Chondrocyte (in vitro differentiated cells): ENCODE measurements around the gene DNASE2. TPM values are rescaled to one million over a fixed set of nuclear protein-coding genes. Genes with fewer than 3 reads are reported as not detected.
A peak's percentile ranks its signal among the peaks of the same experiment; 100 is the strongest.
"Not testable (repeated sequence)": the region's sequence is repeated elsewhere in the genome, so short reads cannot be mapped to it uniquely, and the experiment has no call there.

Source experiments
- DNase-seq: peaks from one replicate; pipeline ENCODE4 v3.0.0; 2021; ENCODE audit warnings: mixed read lengths, low spot score
- H3K27ac Mint-ChIP-seq: one replicate; pipeline ENCODE4 v1.8.0; 2021; ENCODE audit warnings: mild to moderate bottlenecking, moderate library complexity, mixed read lengths; ENCODE audit not compliant: unreplicated experiment
- H3K27me3 Mint-ChIP-seq: 2 replicates; pipeline ENCODE4 v1.8.0; 2021; ENCODE audit warnings: low read depth, mixed read lengths
- H3K36me3 Mint-ChIP-seq: 2 replicates; pipeline ENCODE4 v1.8.0; 2021; ENCODE audit warnings: low read depth, mixed read lengths
- H3K4me1 Mint-ChIP-seq: 2 replicates; pipeline ENCODE4 v1.8.0; 2021; ENCODE audit warnings: low read depth, mild to moderate bottlenecking, mixed read lengths
- H3K4me3 Mint-ChIP-seq: one replicate; pipeline ENCODE4 v1.8.0; 2021; ENCODE audit warnings: mild to moderate bottlenecking, moderate library complexity, mixed read lengths; ENCODE audit not compliant: unreplicated experiment
- H3K9me3 Mint-ChIP-seq: 2 replicates; pipeline ENCODE4 v1.8.0; 2021; ENCODE audit warnings: low read depth, mixed read lengths
- total RNA-seq: library from RNA; stranded (reverse); gene quantifications from 3 replicates; pipeline ENCODE4 v1.2.1, GENCODE V29; 2021
- TF ChIP-seq, protein P1 (sequence below): fragments of 200-600 bp; sonication (generic); IDR thresholded peaks from 2 replicates; pipeline ENCODE4 v1.5.0; 2021; ENCODE audit warnings: antibody characterized with exemption, mild to moderate bottlenecking, moderate library complexity

DNASE2 gene
- total RNA-seq, 1 donor from 2014 or later, result 52.8 TPM

DNA sequence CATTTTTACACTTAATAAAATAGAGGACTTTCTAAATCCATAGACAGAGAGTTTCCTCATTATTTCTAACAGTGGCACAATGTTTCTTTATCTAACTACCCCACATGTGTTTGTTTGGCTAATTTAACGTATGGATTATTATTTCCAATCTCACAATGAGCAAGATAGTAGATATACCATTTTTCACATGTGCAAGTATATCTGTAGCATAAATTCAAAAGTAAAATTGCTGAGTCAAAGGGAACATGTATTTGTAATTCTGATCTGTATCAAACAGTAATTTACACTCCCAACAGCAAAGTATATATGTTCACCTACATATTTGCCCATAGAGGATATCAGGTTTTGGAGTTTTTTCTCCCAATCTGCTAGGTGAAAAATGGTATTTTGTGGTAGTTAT, 24.6 kb downstream of the DNASE2 start:
- no peak for DNase-seq
- peaks cover 4% of the 10 kb centered on the region for H3K9me3 Mint-ChIP-seq
- H3K4me3 Mint-ChIP-seq, result no peak overlapping the region
- TF ChIP-seq, protein P1, sequence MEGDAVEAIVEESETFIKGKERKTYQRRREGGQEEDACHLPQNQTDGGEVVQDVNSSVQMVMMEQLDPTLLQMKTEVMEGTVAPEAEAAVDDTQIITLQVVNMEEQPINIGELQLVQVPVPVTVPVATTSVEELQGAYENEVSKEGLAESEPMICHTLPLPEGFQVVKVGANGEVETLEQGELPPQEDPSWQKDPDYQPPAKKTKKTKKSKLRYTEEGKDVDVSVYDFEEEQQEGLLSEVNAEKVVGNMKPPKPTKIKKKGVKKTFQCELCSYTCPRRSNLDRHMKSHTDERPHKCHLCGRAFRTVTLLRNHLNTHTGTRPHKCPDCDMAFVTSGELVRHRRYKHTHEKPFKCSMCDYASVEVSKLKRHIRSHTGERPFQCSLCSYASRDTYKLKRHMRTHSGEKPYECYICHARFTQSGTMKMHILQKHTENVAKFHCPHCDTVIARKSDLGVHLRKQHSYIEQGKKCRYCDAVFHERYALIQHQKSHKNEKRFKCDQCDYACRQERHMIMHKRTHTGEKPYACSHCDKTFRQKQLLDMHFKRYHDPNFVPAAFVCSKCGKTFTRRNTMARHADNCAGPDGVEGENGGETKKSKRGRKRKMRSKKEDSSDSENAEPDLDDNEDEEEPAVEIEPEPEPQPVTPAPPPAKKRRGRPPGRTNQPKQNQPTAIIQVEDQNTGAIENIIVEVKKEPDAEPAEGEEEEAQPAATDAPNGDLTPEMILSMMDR, result no peak
- no peaks in the 10 kb centered on the region for H3K4me1 Mint-ChIP-seq
- H3K27ac Mint-ChIP-seq, result no peak overlapping the region
- H3K36me3 Mint-ChIP-seq, result no peaks in the 10 kb centered on the region
- H3K27me3 Mint-ChIP-seq, result no peaks in the 10 kb centered on the region

DNA sequence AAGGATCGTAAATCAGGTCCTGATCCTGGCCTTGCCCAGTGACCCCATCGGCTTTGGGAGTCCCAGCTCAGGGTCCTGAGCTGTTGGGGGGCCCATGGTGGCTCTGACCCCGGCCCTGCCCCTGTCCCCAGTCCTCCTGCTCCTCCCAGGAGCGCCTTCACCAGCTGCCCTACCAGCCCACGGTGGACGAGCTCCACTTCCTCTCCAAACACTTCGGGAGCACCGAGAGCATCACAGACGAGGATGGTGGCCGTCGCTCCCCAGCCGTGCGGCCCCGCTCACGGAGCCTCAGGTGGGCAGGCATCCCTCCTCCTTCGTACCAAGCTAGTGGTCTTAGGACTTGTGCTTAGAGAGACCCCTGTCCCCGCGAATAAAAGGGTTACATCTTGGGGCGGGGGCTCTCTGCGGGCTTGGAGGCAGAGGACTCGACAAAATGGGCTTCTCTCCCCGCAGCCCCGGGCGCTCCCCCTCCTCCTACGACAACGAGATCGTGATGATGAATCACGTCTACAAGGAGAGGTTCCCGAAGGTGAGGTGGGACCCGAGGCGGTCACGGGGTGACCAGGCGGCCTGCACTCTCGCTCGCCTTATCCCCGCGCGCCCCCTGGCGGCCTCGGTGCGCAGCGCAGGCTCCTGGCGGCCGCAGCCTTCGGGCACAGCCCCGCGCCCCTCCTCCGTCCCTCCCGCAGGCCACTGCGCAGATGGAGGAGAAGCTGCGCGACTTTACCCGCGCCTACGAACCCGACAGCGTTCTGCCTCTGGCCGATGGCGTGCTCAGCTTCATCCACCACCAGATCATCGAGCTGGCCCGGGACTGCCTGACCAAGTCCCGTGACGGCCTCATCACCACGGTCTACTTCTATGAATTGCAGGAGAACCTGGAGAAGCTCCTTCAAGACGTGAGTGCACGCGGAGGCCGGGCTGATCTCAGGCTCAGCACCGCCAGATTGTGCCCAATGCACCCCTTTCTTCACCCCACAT, 33.8 kb downstream of the DNASE2 start:
- H3K27ac Mint-ChIP-seq, result no peak overlapping the region
- no peaks in the 10 kb centered on the region for H3K9me3 Mint-ChIP-seq
- H3K27me3 Mint-ChIP-seq, result peaks cover 7% of the 10 kb centered on the region
- TF ChIP-seq, protein P1, result peak; percentile 100
- no peak for DNase-seq
- peaks cover 3% of the 10 kb centered on the region for H3K4me1 Mint-ChIP-seq
- peak overlapping the region; percentile 65 for H3K4me3 Mint-ChIP-seq
- peaks cover 2% of the 10 kb centered on the region for H3K36me3 Mint-ChIP-seq

DNA sequence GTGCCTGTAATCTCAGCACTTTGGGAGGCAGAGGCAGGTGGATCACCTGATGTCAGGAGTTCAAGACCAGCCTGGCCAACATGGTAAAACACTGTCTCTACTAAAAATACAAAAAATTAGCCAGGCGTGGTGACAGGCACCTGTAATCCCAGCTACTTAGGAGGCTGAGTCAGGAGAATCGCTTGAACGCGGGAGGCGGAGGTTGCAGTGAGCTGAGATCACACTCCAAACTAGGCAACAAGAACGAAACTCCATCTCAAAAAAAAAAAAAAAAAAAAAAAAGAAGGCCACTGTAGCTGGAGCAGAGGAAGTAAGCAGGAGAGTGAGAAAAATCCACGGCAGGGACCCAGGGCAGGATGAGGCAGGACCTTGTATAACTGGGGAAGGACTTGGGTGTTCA, 34.6 kb downstream of the DNASE2 start:
- DNase-seq, H3K4me3 Mint-ChIP-seq, H3K27ac Mint-ChIP-seq, H3K36me3 Mint-ChIP-seq, H3K9me3 Mint-ChIP-seq, H3K4me1 Mint-ChIP-seq: not testable (repeated sequence)
- peaks cover 12% of the 10 kb centered on the region for H3K27me3 Mint-ChIP-seq

DNA sequence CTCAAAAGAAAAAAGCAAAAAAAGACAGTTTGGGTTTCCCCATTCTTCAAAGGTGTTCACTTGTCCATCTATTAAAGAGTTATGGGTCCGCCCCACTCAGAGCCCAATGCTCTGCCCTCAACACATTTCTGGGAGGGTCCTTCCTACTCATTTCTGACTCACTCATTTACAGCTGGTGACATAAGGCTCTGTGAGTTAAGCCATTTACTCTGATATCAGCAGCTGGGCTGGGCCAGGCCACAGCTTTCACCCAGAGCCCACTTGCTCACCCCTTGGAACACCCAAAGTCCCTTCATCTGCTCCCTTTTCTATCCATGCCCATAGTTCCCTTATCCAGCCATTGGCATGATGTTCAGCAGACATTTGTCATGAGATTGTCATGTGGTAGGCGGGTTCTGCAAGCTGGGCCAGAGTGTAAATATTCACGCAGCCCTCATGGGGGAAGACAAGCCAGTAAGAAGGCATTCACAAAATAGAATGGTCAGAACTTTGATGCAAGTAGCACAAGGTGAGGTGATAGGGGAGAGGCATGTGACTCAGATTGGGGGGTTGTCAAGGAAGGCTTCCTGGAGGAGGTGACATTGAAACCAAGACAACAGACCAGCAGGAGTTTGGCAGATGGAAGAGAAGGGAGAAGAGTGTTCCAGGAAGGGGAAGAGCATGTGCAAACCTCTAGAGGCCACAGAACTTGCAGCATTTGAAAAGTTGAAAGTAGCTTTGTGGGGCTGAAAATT, 37.1 kb downstream of the DNASE2 start:
- Mint-ChIP-seq H3K4me3 (no peak overlapping the region), H3K27me3 (peaks cover 34% of the 10 kb centered on the region), H3K4me1 (peaks cover 17% of the 10 kb centered on the region), H3K36me3 (peaks cover 2% of the 10 kb centered on the region), H3K27ac (no peak overlapping the region), H3K9me3 (no peaks in the 10 kb centered on the region)
- no peak for DNase-seq
- TF ChIP-seq, protein P1, result no peak

DNA sequence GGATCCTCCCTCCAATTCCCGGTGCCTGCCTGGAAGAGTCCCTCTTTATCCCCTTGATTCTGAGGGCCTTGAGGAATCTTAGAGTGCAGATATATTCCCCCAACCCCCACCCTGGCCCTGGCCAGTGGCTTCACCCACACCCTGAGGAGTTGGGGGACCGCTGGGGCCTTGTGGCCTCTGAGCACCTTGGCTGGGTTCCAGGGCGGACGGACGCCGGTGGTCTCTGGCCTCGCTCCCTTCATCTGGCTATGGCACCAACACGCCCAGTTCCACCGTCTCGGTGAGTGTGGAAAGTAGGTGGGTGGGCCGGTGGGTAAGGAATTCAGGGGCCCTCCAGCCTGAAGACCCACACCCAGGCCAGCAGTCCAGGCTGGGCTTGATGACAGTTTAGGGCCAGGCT, 37.9 kb downstream of the DNASE2 start:
- TF ChIP-seq, protein P1, result no peak
- no peak overlapping the region for H3K27ac Mint-ChIP-seq
- H3K27me3 Mint-ChIP-seq, result peaks cover 36% of the 10 kb centered on the region
- no peaks in the 10 kb centered on the region for H3K9me3 Mint-ChIP-seq
- H3K4me3 Mint-ChIP-seq, result no peak overlapping the region
- H3K36me3 Mint-ChIP-seq, result peaks cover 2% of the 10 kb centered on the region
- no peak for DNase-seq
- peaks cover 19% of the 10 kb centered on the region for H3K4me1 Mint-ChIP-seq
